ENCODE measurements around the gene COA8.

COA8 gene

GRCh38 chr14:103549361-103550311 is 13.1 kb upstream of the COA8 start:
- DNase-seq, result no peak

GRCh38 chr14:103550451-103551337 is 12.1 kb upstream of the COA8 start:
- no peak for DNase-seq

- DNase-seq, result no peak
These were observed 11.4 kb upstream of the COA8 start for GRCh38 chr14:103551338-103551762.

- DNase-seq, result no peak
These were observed 10.5 kb upstream of the COA8 start for GRCh38 chr14:103552011-103552845.

- no peak for DNase-seq
These were observed 9.9 kb upstream of the COA8 start for GRCh38 chr14:103552846-103553210.

- no peak for DNase-seq
These were observed 7.0 kb upstream of the COA8 start for GRCh38 chr14:103555559-103556337.

- no peak for DNase-seq
These were observed 5.6 kb upstream of the COA8 start for GRCh38 chr14:103556946-103557758.

GRCh38 chr14:103558071-103558882 is 4.5 kb upstream of the COA8 start:
- DNase-seq, result peak; percentile 36

- DNase-seq, result no peak
These were observed 3.0 kb upstream of the COA8 start for GRCh38 chr14:103559766-103560165.

- DNase-seq, result no peak
These were observed 2.1 kb upstream of the COA8 start for GRCh38 chr14:103560691-103561090.

GRCh38 chr14:103561381-103562178 is 1.2 kb upstream of the COA8 start:
- DNase-seq, result peak; percentile 26

GRCh38 chr14:103562179-103562428 is 656 bp upstream of the COA8 start:
- peak; percentile 35 for DNase-seq

GRCh38 chr14:103563226-103563620 is 463 bp downstream of the COA8 start:
- DNase-seq, result no peak

GRCh38 chr14:103563844-103564505 is 1.2 kb downstream of the COA8 start:
- no peak for DNase-seq

GRCh38 chr14:103568952-103569351 is 6.2 kb downstream of the COA8 start:
- DNase-seq, result no peak

GRCh38 chr14:103569408-103569807 is 6.6 kb downstream of the COA8 start:
- DNase-seq, result no peak

- DNase-seq, result no peak
These were observed 11.3 kb downstream of the COA8 start for GRCh38 chr14:103574104-103574503.

- no peak for DNase-seq
These were observed 12.0 kb downstream of the COA8 start for GRCh38 chr14:103574707-103575285.
